BLaER1 (cell line): ENCODE results near the gene DNASE1L1.
"Not testable (repeated sequence)": the region's sequence is repeated elsewhere in the genome, so short reads cannot be mapped to it uniquely, and the experiment has no call there.

ENCODE experiments used
- H3K27ac ChIP-seq: shearing (Covaris generic); formaldehyde crosslinking; 2 replicates; pipeline ENCODE4 v1.8.1; 2022
- H3K27me3 ChIP-seq: shearing (Covaris generic); formaldehyde crosslinking; 2 replicates; pipeline ENCODE4 v1.8.1; 2022
- H3K36me3 ChIP-seq: shearing (Covaris generic); formaldehyde crosslinking; 2 replicates; pipeline ENCODE4 v1.8.1; 2022
- H3K4me1 ChIP-seq: shearing (Covaris generic); formaldehyde crosslinking; 2 replicates; pipeline ENCODE4 v1.8.1; 2022
- H3K4me2 ChIP-seq: shearing (Covaris generic); formaldehyde crosslinking; 2 replicates; pipeline ENCODE4 v1.8.1; 2022
- H3K4me3 ChIP-seq: shearing (Covaris generic); formaldehyde crosslinking; 2 replicates; pipeline ENCODE4 v1.8.1; 2022
- H3K9ac ChIP-seq: shearing (Covaris generic); formaldehyde crosslinking; 2 replicates; pipeline ENCODE4 v1.8.1; 2022
- H3K9me3 ChIP-seq: shearing (Covaris generic); formaldehyde crosslinking; 2 replicates; pipeline ENCODE4 v1.8.1; 2022
- H4K20me1 ChIP-seq: shearing (Covaris generic); formaldehyde crosslinking; 2 replicates; pipeline ENCODE4 v1.8.1; 2022
- Cebpa-rat ChIP-seq: shearing (Covaris generic); IDR thresholded peaks from 2 replicates; pipeline ENCODE4 v1.8.1; 2022

DNASE1L1 gene

GRCh38 chrX:154399527-154400368, 9.3 kb downstream of the DNASE1L1 start:
- peaks cover 26% of the 10 kb centered on the region for H3K36me3 ChIP-seq
- peaks cover 8% of the 10 kb centered on the region for H3K4me1 ChIP-seq
- H3K4me2 ChIP-seq = peak overlapping the region; percentile 67
- peaks cover 45% of the 10 kb centered on the region for H4K20me1 ChIP-seq
- peak overlapping the region; percentile 100 for H3K9ac ChIP-seq
- peak overlapping the region; percentile 99 for H3K27ac ChIP-seq
- TF ChIP-seq Cebpa-rat = no peak
- H3K27me3 ChIP-seq = no peaks in the 10 kb centered on the region
- H3K4me3 ChIP-seq = peak overlapping the region; percentile 84
- H3K9me3 ChIP-seq = peaks cover 29% of the 10 kb centered on the region

GRCh38 chrX:154398668-154399526, 10.2 kb downstream of the DNASE1L1 start:
- Histone ChIP-seq H3K27me3 (no peaks in the 10 kb centered on the region), H3K27ac (peak overlapping the region; percentile 99), H3K4me3 (peak overlapping the region; percentile 84), H3K36me3 (peaks cover 26% of the 10 kb centered on the region), H4K20me1 (peaks cover 45% of the 10 kb centered on the region), H3K4me2 (peak overlapping the region; percentile 67), H3K9me3 (peaks cover 29% of the 10 kb centered on the region), H3K9ac (peak overlapping the region; percentile 100), H3K4me1 (peaks cover 6% of the 10 kb centered on the region)
- no peak for TF ChIP-seq Cebpa-rat

GRCh38 chrX:154397888-154398667, 11.0 kb downstream of the DNASE1L1 start, which contains the start of gene RPL10:
Gene RPL10, plus strand, starts transcription at chrX:154398377. Its CDS starts 143 bp downstream, at chrX:154398520.
- peak within 1 kb of the TSS; percentile 84 for H3K4me3 ChIP-seq
- H3K9me3 ChIP-seq = peaks cover 29% of the 10 kb centered on the region
- no peak for TF ChIP-seq Cebpa-rat
- peak within 1 kb of the TSS; percentile 99 for H3K27ac ChIP-seq
- peaks cover 26% of the 10 kb centered on the region for H3K36me3 ChIP-seq
- H3K9ac ChIP-seq = peak within 1 kb of the TSS; percentile 100
- H4K20me1 ChIP-seq = peaks cover 41% of the 10 kb centered on the region
- H3K27me3 ChIP-seq = no peaks in the 10 kb centered on the region
- H3K4me2 ChIP-seq = peak within 1 kb of the TSS; percentile 85
- peaks cover 6% of the 10 kb centered on the region for H3K4me1 ChIP-seq

- Histone ChIP-seq H3K4me3 (peak overlapping the region; percentile 84), H4K20me1 (peaks cover 34% of the 10 kb centered on the region), H3K4me1 (peaks cover 6% of the 10 kb centered on the region), H3K9ac (peak overlapping the region; percentile 100), H3K36me3 (peaks cover 26% of the 10 kb centered on the region), H3K27ac (peak overlapping the region; percentile 99), H3K27me3 (no peaks in the 10 kb centered on the region), H3K4me2 (peak overlapping the region; percentile 85), H3K9me3 (peaks cover 29% of the 10 kb centered on the region)
- TF ChIP-seq Cebpa-rat = no peak
Measured at GRCh38 chrX:154396973-154397887, 11.8 kb downstream of the DNASE1L1 start.

GRCh38 chrX:154396363-154396762, 12.7 kb downstream of the DNASE1L1 start:
- Histone ChIP-seq H3K4me3 (peak overlapping the region; percentile 84), H3K36me3 (peaks cover 26% of the 10 kb centered on the region), H4K20me1 (peaks cover 26% of the 10 kb centered on the region), H3K9me3 (peaks cover 29% of the 10 kb centered on the region), H3K27ac (peak overlapping the region; percentile 99; the same call in 1 of the 2 replicates), H3K9ac (peak overlapping the region; percentile 100; the same call in 1 of the 2 replicates), H3K4me2 (peak overlapping the region; percentile 85)
- not testable (repeated sequence) for H3K4me1 ChIP-seq, H3K27me3 ChIP-seq

GRCh38 chrX:154389812-154390747, 19.0 kb downstream of the DNASE1L1 start:
- H3K27ac ChIP-seq = not testable (repeated sequence)

GRCh38 chrX:154388649-154389048, 20.4 kb downstream of the DNASE1L1 start:
- not testable (repeated sequence) for H3K4me2 ChIP-seq, H3K9ac ChIP-seq, H3K4me3 ChIP-seq, H4K20me1 ChIP-seq, H3K27ac ChIP-seq, H3K27me3 ChIP-seq, H3K9me3 ChIP-seq, H3K36me3 ChIP-seq, H3K4me1 ChIP-seq

More at GRCh38 chrX:154389812-154390747, 19.0 kb downstream of the DNASE1L1 start:
- H3K4me2 ChIP-seq, H3K4me3 ChIP-seq, H3K36me3 ChIP-seq, H3K9me3 ChIP-seq, H4K20me1 ChIP-seq, H3K27me3 ChIP-seq, H3K9ac ChIP-seq, H3K4me1 ChIP-seq: not testable (repeated sequence)

GRCh38 chrX:154388094-154388493, 21.0 kb downstream of the DNASE1L1 start:
- H4K20me1 ChIP-seq, H3K27me3 ChIP-seq, H3K9me3 ChIP-seq, H3K27ac ChIP-seq, H3K9ac ChIP-seq, H3K4me3 ChIP-seq, H3K36me3 ChIP-seq, H3K4me2 ChIP-seq, H3K4me1 ChIP-seq: not testable (repeated sequence)
